Hepatocyte (in vitro differentiated cells): ENCODE results near the gene APLP1.

Experiments used
- EZH2 ChIP-seq: fragments of 200-600 bp; sonication (generic); IDR thresholded peaks from 2 replicates; pipeline ENCODE4 v1.6.1; 2016; ENCODE audit warnings: antibody characterized with exemption, mild to moderate bottlenecking, borderline replicate concordance
- TF ChIP-seq, protein P1 (sequence below): fragments of 200-600 bp; sonication (generic); IDR thresholded peaks from 2 replicates; pipeline ENCODE4 v1.5.1; 2016; ENCODE audit warnings: antibody characterized with exemption, mild to moderate bottlenecking; ENCODE audit not compliant: poor library complexity

DNA sequence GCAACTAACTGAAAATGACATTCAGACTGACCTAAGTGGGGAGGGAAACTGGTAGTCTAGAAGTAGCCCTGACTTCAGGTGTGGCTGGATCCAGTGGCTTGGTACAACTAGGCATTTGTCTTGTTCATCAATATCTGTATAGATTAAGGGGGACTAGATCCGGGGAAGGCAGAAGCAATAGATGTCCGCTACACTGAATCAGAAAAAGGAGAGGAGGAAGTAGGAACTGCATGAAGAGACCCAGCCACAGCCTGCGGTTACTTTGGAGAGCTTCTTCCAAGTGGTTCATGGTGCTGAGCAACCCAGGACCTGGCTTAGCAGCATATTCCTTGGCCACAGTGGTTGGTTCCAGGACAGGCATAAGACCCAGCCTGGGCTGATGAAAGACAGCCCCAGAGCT is 45.8 kb upstream of the APLP1 start:
- TF ChIP-seq, protein P1, sequence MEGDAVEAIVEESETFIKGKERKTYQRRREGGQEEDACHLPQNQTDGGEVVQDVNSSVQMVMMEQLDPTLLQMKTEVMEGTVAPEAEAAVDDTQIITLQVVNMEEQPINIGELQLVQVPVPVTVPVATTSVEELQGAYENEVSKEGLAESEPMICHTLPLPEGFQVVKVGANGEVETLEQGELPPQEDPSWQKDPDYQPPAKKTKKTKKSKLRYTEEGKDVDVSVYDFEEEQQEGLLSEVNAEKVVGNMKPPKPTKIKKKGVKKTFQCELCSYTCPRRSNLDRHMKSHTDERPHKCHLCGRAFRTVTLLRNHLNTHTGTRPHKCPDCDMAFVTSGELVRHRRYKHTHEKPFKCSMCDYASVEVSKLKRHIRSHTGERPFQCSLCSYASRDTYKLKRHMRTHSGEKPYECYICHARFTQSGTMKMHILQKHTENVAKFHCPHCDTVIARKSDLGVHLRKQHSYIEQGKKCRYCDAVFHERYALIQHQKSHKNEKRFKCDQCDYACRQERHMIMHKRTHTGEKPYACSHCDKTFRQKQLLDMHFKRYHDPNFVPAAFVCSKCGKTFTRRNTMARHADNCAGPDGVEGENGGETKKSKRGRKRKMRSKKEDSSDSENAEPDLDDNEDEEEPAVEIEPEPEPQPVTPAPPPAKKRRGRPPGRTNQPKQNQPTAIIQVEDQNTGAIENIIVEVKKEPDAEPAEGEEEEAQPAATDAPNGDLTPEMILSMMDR = no peak
- TF ChIP-seq EZH2 = no peak
